HEK293T (cell line): ENCODE measurements around the gene ADRB1.

Source experiments
- CTCF ChIA-PET: fragments of 350-600 bp; formaldehyde crosslinking; extraction: SDS; loops from one replicate; lab custom pipeline; 2021; ENCODE audit warnings: antibody characterized with exemption, inconsistent platforms; lab: Yijun Ruan, JAX
- POLR2A ChIA-PET: fragments of 350-600 bp; formaldehyde crosslinking; extraction: SDS; loops from one replicate; lab custom pipeline; 2020; ENCODE audit warnings: antibody characterized with exemption, inconsistent platforms; lab: Yijun Ruan, JAX
- DNase-seq: peaks from one replicate; pipeline ENCODE4 v3.0.0; 2012; ENCODE audit warnings: mixed read lengths; ENCODE audit errors: extremely low spot score
- ARNT ChIP-seq: fragments of 450-650 bp; IDR thresholded peaks from 2 replicates; pipeline ENCODE4 v1.6.1; 2017; ENCODE audit warnings: mild to moderate bottlenecking
- BHLHE40 ChIP-seq: fragments of 450-650 bp; IDR thresholded peaks from 2 replicates; pipeline ENCODE4 v1.6.1; 2016; ENCODE audit warnings: mild to moderate bottlenecking, moderate library complexity, borderline replicate concordance
- CTBP1 ChIP-seq: fragments of 450-650 bp; IDR thresholded peaks from 2 replicates; pipeline ENCODE4 v1.6.1; 2016; ENCODE audit warnings: borderline replicate concordance
- ELF4 ChIP-seq: fragments of 450-650 bp; IDR thresholded peaks from 2 replicates; pipeline ENCODE4 v1.6.1; 2017; ENCODE audit warnings: antibody characterized with exemption
- FOXA1 ChIP-seq: fragments of 450-650 bp; IDR thresholded peaks from 2 replicates; pipeline ENCODE4 v1.6.1; 2016; ENCODE audit warnings: mild to moderate bottlenecking
- FOXK2 ChIP-seq: fragments of 450-650 bp; IDR thresholded peaks from 2 replicates; pipeline ENCODE4 v1.6.1; 2016; ENCODE audit warnings: mild to moderate bottlenecking
- FOXM1 ChIP-seq: fragments of 450-650 bp; IDR thresholded peaks from 2 replicates; pipeline ENCODE4 v1.6.1; 2017; ENCODE audit warnings: mild to moderate bottlenecking, borderline replicate concordance
- HDGF ChIP-seq: fragments of 450-650 bp; IDR thresholded peaks from 2 replicates; pipeline ENCODE4 v1.6.1; 2017; ENCODE audit warnings: antibody characterized with exemption, borderline replicate concordance
- L3MBTL2 ChIP-seq: fragments of 450-650 bp; conservative IDR thresholded peaks from 2 replicates; pipeline ENCODE4 v1.6.1; 2016; ENCODE audit warnings: mild to moderate bottlenecking
- LEF1 ChIP-seq: fragments of 450-650 bp; IDR thresholded peaks from 2 replicates; pipeline ENCODE4 v1.6.1; 2017; ENCODE audit warnings: mild to moderate bottlenecking, borderline replicate concordance
- NFRKB ChIP-seq: fragments of 450-650 bp; IDR thresholded peaks from 2 replicates; pipeline ENCODE4 v1.6.1; 2016; ENCODE audit warnings: mild to moderate bottlenecking, moderate library complexity
- SP1 ChIP-seq: fragments of 450-650 bp; IDR thresholded peaks from 2 replicates; pipeline ENCODE4 v1.6.1; 2017
- SUZ12 ChIP-seq: fragments of 450-650 bp; IDR thresholded peaks from 2 replicates; pipeline ENCODE4 v1.6.1; 2016; ENCODE audit warnings: mild to moderate bottlenecking
- TARDBP ChIP-seq: fragments of 450-650 bp; IDR thresholded peaks from 2 replicates; pipeline ENCODE4 v1.6.1; 2016
- ZNF384 ChIP-seq: fragments of 450-650 bp; IDR thresholded peaks from 2 replicates; pipeline ENCODE4 v1.6.1; 2016
- TF ChIP-seq, protein P1 (sequence below): fragments of 450-650 bp; IDR thresholded peaks from 2 replicates; pipeline ENCODE4 v1.6.1; 2016

Gene ADRB1

DNA sequence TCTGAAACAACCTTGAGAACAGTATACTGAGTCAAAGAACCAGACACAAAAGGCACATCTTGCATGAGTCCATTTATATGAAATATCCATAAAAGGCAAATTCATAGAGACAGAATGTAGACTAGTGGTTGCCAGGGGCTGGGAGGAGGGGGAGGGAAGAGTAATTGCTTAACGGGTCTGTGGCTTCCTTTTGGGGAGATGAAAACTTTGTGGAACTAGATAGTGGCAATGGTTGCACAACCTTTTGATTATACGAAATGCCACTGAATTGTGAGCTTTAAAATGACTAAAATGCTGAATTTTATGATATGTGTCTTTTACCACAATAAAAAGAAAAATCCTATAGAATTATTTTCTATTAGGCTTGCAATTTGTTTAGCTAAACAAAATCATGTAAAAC is 16.8 kb downstream of the ADRB1 start:
- no peak for DNase-seq
- POLR2A ChIA-PET, result no interaction called here
- CTCF ChIA-PET, result no interaction called here
- TF ChIP-seq FOXA1 (no peak), ZNF384 (no peak), SUZ12 (no peak), SP1 (no peak), BHLHE40 (no peak), FOXM1 (no peak), FOXK2 (no peak), ELF4 (no peak), LEF1 (no peak), TARDBP (no peak), L3MBTL2 (no peak), ARNT (no peak), HDGF (no peak), CTBP1 (no peak), NFRKB (no peak)
- TF ChIP-seq, protein P1, sequence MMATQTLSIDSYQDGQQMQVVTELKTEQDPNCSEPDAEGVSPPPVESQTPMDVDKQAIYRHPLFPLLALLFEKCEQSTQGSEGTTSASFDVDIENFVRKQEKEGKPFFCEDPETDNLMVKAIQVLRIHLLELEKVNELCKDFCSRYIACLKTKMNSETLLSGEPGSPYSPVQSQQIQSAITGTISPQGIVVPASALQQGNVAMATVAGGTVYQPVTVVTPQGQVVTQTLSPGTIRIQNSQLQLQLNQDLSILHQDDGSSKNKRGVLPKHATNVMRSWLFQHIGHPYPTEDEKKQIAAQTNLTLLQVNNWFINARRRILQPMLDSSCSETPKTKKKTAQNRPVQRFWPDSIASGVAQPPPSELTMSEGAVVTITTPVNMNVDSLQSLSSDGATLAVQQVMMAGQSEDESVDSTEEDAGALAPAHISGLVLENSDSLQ, result no peak

- ChIA-PET POLR2A (no interaction called here), CTCF (no interaction called here)
- TF ChIP-seq LEF1, result no peak
- no peak for TF ChIP-seq ARNT
Measured at GRCh38 chr10:114061148-114061547, 17.5 kb downstream of the ADRB1 start.

GRCh38 chr10:114061789-114062188 is 18.1 kb downstream of the ADRB1 start:
- CTCF ChIA-PET, result no interaction called here
- TF ChIP-seq NFRKB (no peak), L3MBTL2 (no peak), LEF1 (no peak), CTBP1 (no peak), ELF4 (no peak), SUZ12 (no peak), ZNF384 (no peak), TARDBP (no peak), BHLHE40 (no peak), FOXM1 (no peak), FOXK2 (no peak), FOXA1 (no peak), HDGF (no peak), SP1 (no peak), ARNT (no peak)
- TF ChIP-seq, protein P1, result no peak
- no peak for DNase-seq
- POLR2A ChIA-PET, result no interaction called here

More at GRCh38 chr10:114061148-114061547, 17.5 kb downstream of the ADRB1 start:
- no peak for DNase-seq

DNA sequence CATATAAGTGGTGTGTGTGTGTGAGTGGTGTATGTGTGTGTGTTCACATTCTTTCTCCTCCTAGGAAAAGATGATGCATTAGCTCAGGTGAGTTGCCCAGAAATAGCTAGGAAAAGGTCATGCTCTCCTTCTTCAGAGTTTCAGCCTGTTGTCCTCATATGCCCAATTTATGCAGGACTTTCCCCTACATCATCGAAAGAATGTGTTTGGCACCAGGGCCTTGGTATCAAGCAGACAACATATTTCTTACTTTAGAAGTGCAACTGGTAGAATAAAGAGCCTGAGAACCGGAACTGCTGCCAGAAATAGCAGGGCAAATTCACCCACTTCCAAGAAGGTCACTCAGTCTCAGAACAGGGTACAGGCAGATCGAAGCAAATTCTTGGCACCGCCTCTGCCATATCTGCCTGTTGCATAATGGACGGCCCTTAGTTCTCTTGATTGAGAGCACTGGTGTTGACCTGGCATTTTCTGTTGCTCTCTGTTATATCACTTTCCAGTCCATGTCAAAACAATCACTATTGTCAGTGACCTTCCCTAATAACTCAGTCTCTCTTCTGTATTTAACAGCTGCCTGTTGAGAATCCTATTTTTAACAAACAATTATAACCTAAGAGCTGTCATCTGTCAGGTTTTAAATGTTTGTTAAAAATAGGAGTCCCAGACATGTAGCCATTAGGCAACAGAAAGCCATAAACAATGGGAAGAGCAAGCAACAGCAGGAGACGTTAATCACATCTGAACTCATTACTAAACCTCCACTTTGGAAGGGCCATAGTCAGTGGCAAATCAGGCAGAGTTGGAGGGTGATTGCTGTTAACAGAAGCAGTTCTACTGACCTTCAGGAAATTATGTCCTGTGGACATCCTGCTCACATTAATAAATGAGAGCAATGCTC is 20.7 kb downstream of the ADRB1 start:
- ChIA-PET CTCF (no interaction called here), POLR2A (interaction anchor here (0.6 kb wide), 1 partner anchor 17 kb away, joined by 3 read pairs; no protein-coding TSS in a partner anchor)
- no peak for TF ChIP-seq HDGF
- no peak for TF ChIP-seq NFRKB
- no peak for TF ChIP-seq SUZ12
- no peak for TF ChIP-seq FOXM1
- no peak for TF ChIP-seq CTBP1
- TF ChIP-seq L3MBTL2, result no peak
- TF ChIP-seq FOXK2, result no peak
- no peak for TF ChIP-seq LEF1
- TF ChIP-seq FOXA1, result no peak
- no peak for TF ChIP-seq ARNT
- no peak for TF ChIP-seq TARDBP
- no peak for TF ChIP-seq ELF4
- no peak for TF ChIP-seq BHLHE40
- DNase-seq, result no peak

DNA sequence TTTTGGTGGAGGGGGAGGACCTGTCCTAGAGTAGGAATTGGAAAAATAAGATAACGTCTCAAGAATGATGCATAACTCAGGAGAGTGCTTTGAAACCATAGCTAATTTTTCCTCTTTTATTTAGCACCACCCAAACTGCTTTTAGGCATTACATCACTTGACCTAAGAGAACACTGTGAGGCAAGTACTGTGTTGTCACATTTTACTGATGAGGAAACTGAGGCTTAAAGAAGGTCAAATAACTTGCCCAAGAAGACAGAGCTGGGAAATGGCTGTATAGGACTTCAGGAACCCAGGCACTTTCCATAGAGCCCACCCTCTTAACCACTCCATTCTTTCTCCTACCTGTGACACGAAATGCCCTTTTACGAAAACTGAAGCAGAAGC is 21.4 kb downstream of the ADRB1 start:
- CTCF ChIA-PET, result no interaction called here
- DNase-seq, result no peak

More for the DNA sequence above, 21.4 kb downstream of the ADRB1 start:
- POLR2A ChIA-PET, result interaction anchor here (0.6 kb wide), 1 partner anchor 18 kb away, joined by 3 read pairs; no protein-coding TSS in a partner anchor
- TF ChIP-seq ARNT (no peak), LEF1 (no peak), L3MBTL2 (no peak), FOXA1 (no peak), SP1 (no peak), CTBP1 (no peak), ELF4 (no peak), HDGF (no peak), FOXM1 (no peak)
- TF ChIP-seq, protein P1, result no peak
